ENCODE measurements around the gene APEH.

APEH gene

DNA sequence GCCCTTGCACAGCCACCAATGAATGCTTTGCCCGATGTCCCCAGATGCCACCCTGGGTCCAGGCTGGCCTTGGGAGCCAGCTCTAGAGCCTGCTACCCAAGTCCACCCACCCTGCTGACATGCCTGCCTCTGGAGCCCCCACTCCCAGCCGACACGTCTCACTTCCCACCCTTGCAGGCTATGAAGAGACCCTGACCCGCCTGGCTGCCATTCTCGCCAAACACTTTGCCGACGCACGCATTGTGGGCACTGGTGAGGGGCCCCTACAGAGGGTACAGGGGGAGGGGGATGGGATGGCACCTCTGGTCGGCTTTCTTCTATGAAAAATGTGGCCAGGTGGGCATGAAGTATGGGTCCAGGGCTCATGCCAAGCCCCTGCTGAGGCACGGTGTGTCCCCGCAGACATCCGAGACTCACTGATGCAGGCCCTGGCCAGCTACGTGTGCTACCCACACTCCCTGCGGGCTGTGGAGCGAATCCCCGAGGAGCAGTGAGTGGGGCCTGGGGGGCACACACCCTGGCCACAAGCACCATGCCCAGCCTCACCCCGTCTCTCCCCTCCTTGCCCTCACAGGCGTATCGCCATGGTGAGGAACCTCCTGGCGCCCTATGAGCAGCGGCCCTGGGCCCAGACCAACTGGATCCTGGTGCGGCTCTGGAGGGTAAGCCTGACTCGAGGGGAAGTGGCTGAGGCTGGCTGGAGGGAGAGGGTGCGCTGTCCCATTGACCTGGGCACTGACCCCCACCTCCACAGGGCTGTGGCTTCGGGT, 39.4 kb downstream of the APEH start:
- H3K27ac ChIP-seq: peak overlapping the region in 9 of 11 experiments; percentile 8 to 54 (median 50); a peak in 14 of 22 replicates
- TF ChIP-seq Cebpa-rat (IDR thresholded peaks at IDR 0.05): no peak
- peak overlapping the region in 2 of 11 experiments; percentile 12 to 36; a peak in 3 of 22 replicates for H3K9ac ChIP-seq
- peaks cover 0 to 39% (median 10%) of the 10 kb centered on the region in 11 experiments; a peak in 19 of 22 replicates for H4K20me1 ChIP-seq
- H3K4me1 ChIP-seq: peaks cover 41 to 73% (median 66%) of the 10 kb centered on the region in 10 experiments
- peaks cover 0 to 45% (median 19%) of the 10 kb centered on the region in 11 experiments; a peak in 19 of 22 replicates for H3K36me3 ChIP-seq
- H3K9me3 ChIP-seq (replicated peaks in 1 of 11): no peaks in the 10 kb centered on the region
- no peak overlapping the region; a peak in 1 of 20 replicates for H3K4me3 ChIP-seq
- peaks cover 0 to 2% (median 0%) of the 10 kb centered on the region in 11 experiments; a peak in 3 of 22 replicates for H3K27me3 ChIP-seq
- peak overlapping the region; percentile 58 to 92 (median 77); a peak in 21 of 22 replicates for H3K4me2 ChIP-seq

DNA sequence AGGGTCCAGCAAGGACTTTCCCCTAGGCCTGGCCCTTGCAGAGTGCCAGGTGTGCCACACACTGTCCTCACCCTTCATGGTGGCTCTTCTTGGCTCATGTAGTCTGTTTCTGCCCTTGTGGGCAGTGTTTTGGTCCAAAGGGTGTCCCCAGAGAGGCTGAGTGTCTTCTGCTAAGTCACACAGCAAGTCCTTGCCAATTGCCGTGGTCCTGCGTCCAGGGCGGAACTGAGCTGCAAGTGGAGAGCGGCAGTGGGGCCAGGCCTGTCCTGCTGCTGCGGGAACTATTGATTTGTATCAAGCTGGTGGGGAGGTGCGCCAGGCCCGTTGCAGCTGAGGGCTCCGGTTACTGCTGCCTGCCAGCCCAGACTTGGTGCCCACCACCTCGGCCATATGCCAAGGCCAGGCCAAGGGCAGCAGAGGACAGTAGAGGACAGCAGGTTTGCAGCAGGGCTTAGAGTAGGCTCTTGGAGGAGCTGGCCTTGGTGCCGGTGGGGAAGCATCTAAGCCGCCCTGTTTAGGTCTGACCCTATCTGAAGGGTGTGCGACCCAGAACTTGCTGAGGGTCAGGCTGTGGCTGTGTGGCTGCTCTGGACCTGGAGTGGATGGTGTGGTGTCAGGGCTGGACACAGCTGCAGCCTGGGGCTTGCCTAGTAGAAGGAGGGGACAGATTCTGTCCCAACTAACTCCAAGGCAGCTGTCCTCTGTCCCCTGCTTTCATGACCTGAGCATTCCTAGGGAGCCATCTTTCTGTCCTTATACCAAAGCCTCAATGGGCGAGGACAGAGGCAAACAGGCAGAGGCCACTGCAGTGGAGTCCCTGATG, 40.8 kb downstream of the APEH start:
- Histone ChIP-seq H3K9me3 (replicated peaks in 1 of 11) (no peaks in the 10 kb centered on the region), H3K27ac (no peak overlapping the region), H3K27me3 (peaks cover 0 to 4% (median 0%) of the 10 kb centered on the region in 11 experiments; a peak in 3 of 22 replicates), H3K4me2 (no peak overlapping the region), H3K36me3 (peaks cover 0 to 43% (median 18%) of the 10 kb centered on the region in 11 experiments; a peak in 19 of 22 replicates), H3K4me3 (no peak overlapping the region), H3K4me1 (peaks cover 50 to 84% (median 77%) of the 10 kb centered on the region in 10 experiments), H3K9ac (no peak overlapping the region), H4K20me1 (peaks cover 0 to 51% (median 18%) of the 10 kb centered on the region in 11 experiments; a peak in 19 of 22 replicates)
- no peak for TF ChIP-seq Cebpa-rat (IDR thresholded peaks at IDR 0.05)

- H3K4me3 ChIP-seq: no peak overlapping the region
- no peak overlapping the region for H3K27ac ChIP-seq
- peaks cover 5 to 43% (median 22%) of the 10 kb centered on the region in 11 experiments for H3K36me3 ChIP-seq
- H3K4me1 ChIP-seq: peaks cover 51 to 86% (median 79%) of the 10 kb centered on the region in 10 experiments
- H3K9me3 ChIP-seq (replicated peaks in 1 of 11): no peaks in the 10 kb centered on the region
- peak overlapping the region in 2 of 11 experiments; percentile 98 to 99; a peak in 1 of 22 replicates for H3K4me2 ChIP-seq
- H3K9ac ChIP-seq: 0 out of 22 replicates have a peak overlapping the region, but pooled peaks of 2 of the 11 experiments have one; percentile 51 to 52
- no peak for TF ChIP-seq Cebpa-rat (IDR thresholded peaks at IDR 0.05)
- peaks cover 0 to 4% (median 0%) of the 10 kb centered on the region in 11 experiments; a peak in 3 of 22 replicates for H3K27me3 ChIP-seq
- H4K20me1 ChIP-seq: peaks cover 0 to 58% (median 25%) of the 10 kb centered on the region in 11 experiments; a peak in 19 of 22 replicates
Measured at GRCh38 chr3:49715611-49716121, 41.5 kb downstream of the APEH start.

GRCh38 chr3:49716169-49716568, 42.0 kb downstream of the APEH start:
- no peak for TF ChIP-seq Cebpa-rat (IDR thresholded peaks at IDR 0.05)
- Histone ChIP-seq H3K9me3 (replicated peaks in 1 of 11) (no peaks in the 10 kb centered on the region), H4K20me1 (peaks cover 0 to 63% (median 30%) of the 10 kb centered on the region in 11 experiments; a peak in 19 of 22 replicates), H3K4me1 (peaks cover 51 to 81% (median 74%) of the 10 kb centered on the region in 10 experiments), H3K27me3 (peaks cover 0 to 4% (median 0%) of the 10 kb centered on the region in 11 experiments; a peak in 3 of 22 replicates), H3K27ac (peak overlapping the region in 1 of 11 experiments; percentile 51; a peak in 2 of 22 replicates), H3K9ac (peak overlapping the region in 3 of 11 experiments; percentile 51 to 59 (median 52); a peak in 3 of 22 replicates), H3K4me2 (peak overlapping the region in 10 of 11 experiments; percentile 79 to 100 (median 98); a peak in 17 of 22 replicates), H3K4me3 (no peak overlapping the region), H3K36me3 (peaks cover 10 to 43% (median 27%) of the 10 kb centered on the region in 11 experiments)

DNA sequence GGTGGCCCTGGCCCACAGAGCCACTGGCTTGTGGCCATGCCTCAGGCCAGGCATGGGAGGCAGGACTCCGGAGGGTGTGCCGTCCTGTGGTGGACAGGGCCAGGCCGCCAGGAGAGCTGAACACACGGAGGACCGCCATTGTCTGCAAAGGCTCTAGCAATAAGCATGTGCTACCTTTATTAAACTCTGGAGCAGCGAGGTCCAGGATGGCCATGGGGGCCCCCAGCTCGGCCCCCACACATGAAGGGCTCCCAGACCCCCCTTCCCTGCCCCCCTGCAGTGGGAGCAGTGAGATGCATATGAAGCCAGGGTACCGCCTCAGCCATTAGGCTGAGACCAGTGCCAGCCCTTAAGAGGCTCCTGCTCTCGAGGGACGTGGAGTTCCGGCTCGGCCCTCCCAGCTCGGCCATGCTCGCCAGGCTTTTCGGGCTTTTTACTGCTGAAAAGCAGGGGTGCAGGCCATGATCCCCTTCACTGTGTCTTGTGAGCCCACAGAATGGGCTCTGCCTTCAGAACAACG, 42.6 kb downstream of the APEH start:
- Histone ChIP-seq H3K27me3 (peaks cover 0 to 4% (median 0%) of the 10 kb centered on the region in 11 experiments; a peak in 3 of 22 replicates), H3K27ac (peak overlapping the region in 7 of 11 experiments; percentile 10 to 61 (median 32); a peak in 9 of 22 replicates), H3K9me3 (replicated peaks in 1 of 11) (no peaks in the 10 kb centered on the region), H3K4me1 (peaks cover 51 to 75% (median 69%) of the 10 kb centered on the region in 10 experiments), H3K36me3 (peaks cover 15 to 47% (median 33%) of the 10 kb centered on the region in 11 experiments; a peak in 21 of 22 replicates), H3K9ac (peak overlapping the region; percentile 2 to 59 (median 51); a peak in 13 of 22 replicates), H4K20me1 (peaks cover 0 to 69% (median 33%) of the 10 kb centered on the region in 11 experiments; a peak in 19 of 22 replicates), H3K4me3 (no peak overlapping the region; a peak in 1 of 20 replicates), H3K4me2 (peak overlapping the region; percentile 79 to 100 (median 98))
- no peak for TF ChIP-seq Cebpa-rat (IDR thresholded peaks at IDR 0.05)

DNA sequence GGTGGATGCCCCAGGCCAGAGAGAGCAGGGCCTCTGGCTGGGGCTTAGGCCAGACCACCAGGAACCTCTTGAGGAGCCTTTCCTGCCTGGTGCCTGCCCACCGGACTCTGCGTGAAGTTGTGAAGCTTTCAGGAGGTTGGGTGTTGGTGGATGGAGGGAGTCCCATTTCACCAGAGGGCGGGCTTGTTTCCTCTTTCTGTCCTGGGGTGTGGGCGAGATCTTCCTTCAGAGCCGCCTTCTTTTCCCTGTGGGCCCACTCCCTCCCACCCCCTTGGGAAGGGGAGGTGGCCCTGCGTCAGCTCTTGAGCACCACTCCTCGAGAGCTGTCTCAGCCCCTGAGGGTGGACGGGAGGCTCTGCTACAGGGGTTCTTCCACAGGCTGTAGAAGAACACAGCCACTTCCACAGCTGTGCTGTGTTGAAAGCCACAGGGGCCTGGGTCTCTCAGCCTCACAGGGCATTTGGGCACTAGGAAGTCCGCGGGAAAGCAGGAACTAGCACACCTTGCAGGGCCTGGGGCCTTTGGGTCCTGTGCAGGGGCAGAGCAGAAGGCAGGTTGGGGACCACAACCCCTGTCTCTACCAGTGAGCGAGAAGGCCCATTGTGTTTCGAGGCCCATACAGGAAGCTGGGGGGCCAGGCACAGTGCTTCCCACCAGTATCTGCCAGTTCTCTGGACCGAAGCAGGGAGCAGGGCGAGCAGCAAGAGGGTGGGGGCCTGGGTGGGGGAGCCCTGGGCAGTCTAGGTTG, 43.2 kb downstream of the APEH start:
- H3K4me2 ChIP-seq: peak overlapping the region; percentile 79 to 100 (median 98)
- no peaks in the 10 kb centered on the region for H3K9me3 ChIP-seq (replicated peaks in 1 of 11)
- H3K27me3 ChIP-seq: peaks cover 0 to 4% (median 0%) of the 10 kb centered on the region in 11 experiments; a peak in 3 of 22 replicates
- H4K20me1 ChIP-seq: peaks cover 0 to 75% (median 39%) of the 10 kb centered on the region in 11 experiments; a peak in 19 of 22 replicates
- H3K4me1 ChIP-seq: peaks cover 49 to 73% (median 65%) of the 10 kb centered on the region in 10 experiments
- TF ChIP-seq Cebpa-rat (IDR thresholded peaks at IDR 0.05): no peak
- peak overlapping the region in 7 of 11 experiments; percentile 10 to 61 (median 32); a peak in 9 of 22 replicates for H3K27ac ChIP-seq
- no peak overlapping the region; a peak in 1 of 20 replicates for H3K4me3 ChIP-seq
- H3K36me3 ChIP-seq: peaks cover 20 to 53% (median 40%) of the 10 kb centered on the region in 11 experiments; a peak in 21 of 22 replicates
- H3K9ac ChIP-seq: peak overlapping the region; percentile 2 to 59 (median 51); a peak in 13 of 22 replicates
